PFSK-1 (cell line): ENCODE data around the gene PRR3.
A peak's percentile ranks its signal among the peaks of the same experiment; 100 is the strongest.

Source experiments
- FOXP2 ChIP-seq: optimal IDR thresholded peaks from 2 replicates; pipeline ENCODE3; 2011; ENCODE audit warnings: borderline replicate concordance, control low read depth, inconsistent platforms; ENCODE audit not compliant: insufficient read depth; ENCODE audit errors: extremely low read length, extremely low read depth
- POLR2AphosphoS5 ChIP-seq: IDR thresholded peaks from 2 replicates; pipeline ENCODE4 v1.6.1; 2012; ENCODE audit warnings: low read depth, mild to moderate bottlenecking, control low read depth, low read length, moderate library complexity
- SIN3A ChIP-seq: IDR thresholded peaks from 2 replicates; pipeline ENCODE4 v1.6.1; 2012; ENCODE audit warnings: mild to moderate bottlenecking, low read length, moderate library complexity, borderline replicate concordance; ENCODE audit not compliant: insufficient read depth
- TAF1 ChIP-seq: IDR thresholded peaks from 2 replicates; pipeline ENCODE4 v1.6.1; 2012; ENCODE audit warnings: low read length, control low read depth, borderline replicate concordance; ENCODE audit not compliant: insufficient read depth
- TF ChIP-seq, protein P1 (sequence below), 2 experiments: IDR thresholded peaks; 2 replicates each; pipeline versions ENCODE4 v1.6.1 to v1.8.0; 2011 to 2012; ENCODE audit warnings: low read depth in 2 of 2, low read length in 2 of 2, control low read depth in 1 of 2, inconsistent platforms in 1 of 2, mild to moderate bottlenecking in 1 of 2, moderate library complexity in 1 of 2; ENCODE audit not compliant: insufficient read depth in 1 of 2

The PRR3 gene

DNA sequence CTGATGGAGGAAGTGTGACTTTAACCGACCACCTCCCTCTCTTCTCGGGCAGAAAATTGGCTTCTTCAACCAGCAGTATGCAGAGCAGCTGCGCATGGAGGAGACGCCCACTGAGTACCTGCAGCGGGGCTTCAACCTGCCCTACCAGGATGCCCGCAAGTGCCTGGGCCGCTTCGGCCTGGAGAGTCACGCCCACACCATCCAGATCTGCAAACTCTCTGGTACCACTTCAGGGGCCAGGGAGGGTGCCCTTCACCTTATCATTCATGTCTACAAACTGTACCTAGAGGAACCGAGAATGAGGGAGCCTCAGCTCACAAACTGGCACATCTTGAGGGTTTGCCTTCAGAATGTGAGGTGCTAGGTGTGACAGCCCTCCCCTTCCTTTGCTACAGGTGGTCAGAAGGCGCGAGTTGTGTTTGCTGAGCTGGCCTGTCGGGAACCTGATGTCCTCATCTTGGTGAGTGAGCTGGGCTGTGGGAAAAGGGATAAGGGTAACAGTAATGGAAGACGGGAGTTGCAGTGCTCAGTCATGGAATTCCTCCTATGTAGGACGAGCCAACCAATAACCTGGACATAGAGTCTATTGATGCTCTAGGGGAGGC, 32.8 kb downstream of the PRR3 start:
- TF ChIP-seq POLR2AphosphoS5 (no peak), TAF1 (no peak)
- TF ChIP-seq, protein P1, sequence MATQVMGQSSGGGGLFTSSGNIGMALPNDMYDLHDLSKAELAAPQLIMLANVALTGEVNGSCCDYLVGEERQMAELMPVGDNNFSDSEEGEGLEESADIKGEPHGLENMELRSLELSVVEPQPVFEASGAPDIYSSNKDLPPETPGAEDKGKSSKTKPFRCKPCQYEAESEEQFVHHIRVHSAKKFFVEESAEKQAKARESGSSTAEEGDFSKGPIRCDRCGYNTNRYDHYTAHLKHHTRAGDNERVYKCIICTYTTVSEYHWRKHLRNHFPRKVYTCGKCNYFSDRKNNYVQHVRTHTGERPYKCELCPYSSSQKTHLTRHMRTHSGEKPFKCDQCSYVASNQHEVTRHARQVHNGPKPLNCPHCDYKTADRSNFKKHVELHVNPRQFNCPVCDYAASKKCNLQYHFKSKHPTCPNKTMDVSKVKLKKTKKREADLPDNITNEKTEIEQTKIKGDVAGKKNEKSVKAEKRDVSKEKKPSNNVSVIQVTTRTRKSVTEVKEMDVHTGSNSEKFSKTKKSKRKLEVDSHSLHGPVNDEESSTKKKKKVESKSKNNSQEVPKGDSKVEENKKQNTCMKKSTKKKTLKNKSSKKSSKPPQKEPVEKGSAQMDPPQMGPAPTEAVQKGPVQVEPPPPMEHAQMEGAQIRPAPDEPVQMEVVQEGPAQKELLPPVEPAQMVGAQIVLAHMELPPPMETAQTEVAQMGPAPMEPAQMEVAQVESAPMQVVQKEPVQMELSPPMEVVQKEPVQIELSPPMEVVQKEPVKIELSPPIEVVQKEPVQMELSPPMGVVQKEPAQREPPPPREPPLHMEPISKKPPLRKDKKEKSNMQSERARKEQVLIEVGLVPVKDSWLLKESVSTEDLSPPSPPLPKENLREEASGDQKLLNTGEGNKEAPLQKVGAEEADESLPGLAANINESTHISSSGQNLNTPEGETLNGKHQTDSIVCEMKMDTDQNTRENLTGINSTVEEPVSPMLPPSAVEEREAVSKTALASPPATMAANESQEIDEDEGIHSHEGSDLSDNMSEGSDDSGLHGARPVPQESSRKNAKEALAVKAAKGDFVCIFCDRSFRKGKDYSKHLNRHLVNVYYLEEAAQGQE (IDR thresholded peaks at IDR 0.05; ENCODE audit: insufficient read depth in 1 of 2, low read depth in 2 of 2, low read length in 2 of 2): no peak

DNA sequence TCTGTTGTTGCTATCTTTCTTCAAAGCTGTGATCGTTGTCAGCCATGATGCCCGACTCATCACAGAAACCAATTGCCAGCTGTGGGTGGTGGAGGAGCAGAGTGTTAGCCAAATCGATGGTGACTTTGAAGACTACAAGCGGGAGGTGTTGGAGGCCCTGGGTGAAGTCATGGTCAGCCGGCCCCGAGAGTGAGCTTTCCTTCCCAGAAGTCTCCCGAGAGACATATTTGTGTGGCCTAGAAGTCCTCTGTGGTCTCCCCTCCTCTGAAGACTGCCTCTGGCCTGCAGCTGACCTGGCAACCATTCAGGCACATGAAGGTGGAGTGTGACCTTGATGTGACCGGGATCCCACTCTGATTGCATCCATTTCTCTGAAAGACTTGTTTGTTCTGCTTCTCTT, 33.4 kb downstream of the PRR3 start:
- TF ChIP-seq SIN3A (no peak), POLR2AphosphoS5 (0 out of 2 replicates have a peak, but pooled peaks have one; percentile 27)

DNA sequence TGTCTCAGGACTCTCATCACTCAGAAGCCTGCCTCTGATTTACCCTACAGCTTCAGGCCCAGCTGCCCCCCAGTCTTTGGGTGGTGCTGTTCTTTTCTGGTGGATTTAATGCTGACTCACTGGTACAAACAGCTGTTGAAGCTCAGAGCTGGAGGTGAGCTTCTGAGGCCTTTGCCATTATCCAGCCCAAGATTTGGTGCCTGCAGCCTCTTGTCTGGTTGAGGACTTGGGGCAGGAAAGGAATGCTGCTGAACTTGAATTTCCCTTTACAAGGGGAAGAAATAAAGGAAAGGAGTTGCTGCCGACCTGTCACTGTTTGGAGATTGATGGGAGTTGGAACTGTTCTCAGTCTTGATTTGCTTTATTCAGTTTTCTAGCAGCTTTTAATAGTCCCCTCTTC, 33.9 kb downstream of the PRR3 start:
- TF ChIP-seq SIN3A: no peak
- TF ChIP-seq, protein P1 (IDR thresholded peaks at IDR 0.05; ENCODE audit: insufficient read depth in 1 of 2, low read depth in 2 of 2, low read length in 2 of 2): no peak
- TF ChIP-seq POLR2AphosphoS5: no peak
- no peak for TF ChIP-seq TAF1
- no peak for TF ChIP-seq FOXP2

DNA sequence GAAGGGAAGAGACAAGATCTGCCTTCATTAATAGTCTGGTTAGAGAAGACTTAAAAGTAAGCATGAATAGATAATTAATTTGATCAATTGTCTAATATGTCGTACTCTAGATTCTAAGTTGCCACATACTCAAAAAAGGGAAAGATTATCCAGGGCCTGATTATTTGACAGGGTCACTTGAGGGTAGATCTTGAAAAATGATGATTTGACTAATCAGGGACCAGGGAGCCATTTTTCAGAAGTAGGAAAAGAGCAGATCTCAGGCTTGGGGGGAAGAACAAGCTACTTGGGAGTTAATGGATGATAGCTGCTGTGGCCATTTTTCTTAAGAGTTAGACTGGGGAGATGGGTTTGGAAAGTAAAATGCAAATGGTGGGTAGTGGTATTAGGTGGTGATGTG, 35.2 kb downstream of the PRR3 start:
- TF ChIP-seq FOXP2 (no peak), TAF1 (no peak), SIN3A (no peak), POLR2AphosphoS5 (no peak)
- TF ChIP-seq, protein P1 (IDR thresholded peaks at IDR 0.05; ENCODE audit: insufficient read depth in 1 of 2, low read depth in 2 of 2, low read length in 2 of 2): no peak

DNA sequence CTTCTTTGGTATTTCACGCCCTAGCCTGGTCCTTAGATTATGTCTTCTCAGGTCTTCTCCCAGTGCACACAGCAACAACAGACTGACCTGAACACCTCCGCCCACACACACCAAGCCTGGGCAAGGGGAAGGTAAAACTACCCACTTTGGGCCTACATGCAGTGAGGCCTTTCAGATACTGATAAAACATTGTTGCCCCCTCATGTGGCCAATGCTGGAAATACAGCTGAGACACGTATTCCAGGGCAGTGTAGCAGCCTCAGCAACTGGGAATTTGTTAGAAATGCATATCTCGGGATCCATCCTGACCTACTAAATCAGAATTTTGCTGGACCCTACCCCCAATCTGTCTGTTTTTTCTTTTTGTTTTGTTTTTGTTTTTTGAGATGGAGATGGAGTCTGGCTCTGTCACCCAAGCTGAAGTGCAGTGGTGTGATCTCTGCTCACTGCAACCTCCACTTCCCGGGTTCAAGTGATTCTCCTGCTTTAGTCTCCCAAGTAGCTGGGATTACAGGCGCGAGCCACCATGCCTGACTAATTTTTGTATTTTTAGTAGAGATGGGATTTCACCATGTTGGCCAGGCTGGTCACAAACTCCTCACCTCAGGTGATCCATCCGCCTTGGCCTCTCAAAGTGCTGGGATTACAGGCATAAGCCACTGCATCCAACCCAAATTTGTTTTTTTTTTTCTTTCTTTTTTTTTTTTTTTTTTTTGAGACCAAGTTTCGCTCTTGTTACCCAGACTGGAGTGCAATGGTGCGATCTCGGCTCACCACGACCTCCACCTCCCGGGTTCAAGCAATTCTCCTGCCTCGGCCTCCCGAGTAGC, 40.4 kb downstream of the PRR3 start:
- peak; percentile 28; the same call in 1 of the 2 replicates for TF ChIP-seq POLR2AphosphoS5

DNA sequence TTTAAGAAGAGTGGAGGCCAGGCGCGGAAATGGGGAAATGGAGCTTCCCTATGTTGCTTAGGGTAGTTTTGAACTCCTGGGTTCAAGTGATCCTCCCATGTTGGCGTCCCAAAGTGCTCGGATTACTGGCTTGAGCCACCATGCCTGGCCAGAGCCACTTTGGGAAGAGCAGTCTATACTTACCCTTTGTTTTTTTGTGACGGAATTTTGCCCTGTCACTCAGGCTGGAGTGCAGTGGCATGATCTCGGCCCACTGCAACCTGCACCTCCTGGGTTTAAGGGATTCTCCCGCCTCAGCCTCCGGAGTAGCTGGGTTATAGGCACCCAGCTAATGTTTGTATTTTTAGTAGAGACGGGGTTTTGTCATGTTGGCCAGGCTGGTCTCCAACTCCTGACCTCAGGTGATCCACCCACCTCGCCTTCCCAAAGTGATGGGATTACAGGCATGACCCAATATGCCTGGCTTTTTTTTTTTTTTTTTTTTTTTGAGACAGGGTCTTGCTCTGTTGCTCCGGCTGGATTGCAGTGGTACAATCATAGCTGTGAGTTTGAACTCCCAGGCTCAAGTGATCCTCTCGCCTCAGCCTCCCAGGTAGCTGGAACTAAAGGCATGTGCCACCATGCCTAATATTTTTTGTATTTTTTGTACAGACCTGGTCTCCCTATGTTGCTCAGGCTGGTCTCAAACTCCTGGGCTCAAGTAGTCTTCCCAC, 42.0 kb downstream of the PRR3 start:
- TF ChIP-seq POLR2AphosphoS5: no peak
- no peak for TF ChIP-seq TAF1
- TF ChIP-seq SIN3A: no peak
- TF ChIP-seq, protein P1 (IDR thresholded peaks at IDR 0.05; ENCODE audit: insufficient read depth in 1 of 2, low read depth in 2 of 2, low read length in 2 of 2): no peak
- no peak for TF ChIP-seq FOXP2
